ENCODE data around the gene CLMN.

The CLMN gene

GRCh38 chr14:95193081-95193480 is 126.6 kb downstream of the CLMN start:
- no peaks in the 10 kb centered on the region for H3K27me3 ChIP-seq (ENCODE audit: insufficient read depth, poor library complexity, severe bottlenecking)
- H3K4me3 ChIP-seq (replicated peaks; ENCODE audit: insufficient read depth, low read length), result no peak overlapping the region
- no peak overlapping the region for H3K27ac ChIP-seq (replicated peaks)
- no peak for TF ChIP-seq CTCF (IDR thresholded peaks at IDR 0.05; ENCODE audit: insufficient read depth, low read length)
- TF ChIP-seq REST (IDR thresholded peaks at IDR 0.05; ENCODE audit: insufficient replicate concordance, low read depth), result no peak
- TF ChIP-seq SPI1 (IDR thresholded peaks at IDR 0.05; ENCODE audit: borderline replicate concordance, low read depth), result no peak
- TF ChIP-seq GABPA (IDR thresholded peaks at IDR 0.05; ENCODE audit: low read depth), result no peak
- no peak for TF ChIP-seq POLR2AphosphoS5 (IDR thresholded peaks at IDR 0.05; ENCODE audit: low read depth)
- no peak for DNase-seq (ENCODE audit: low read depth in 1 of 2, low spot score in 1 of 2)

GRCh38 chr14:95192311-95192710 is 127.4 kb downstream of the CLMN start:
- Histone ChIP-seq H3K4me3 (replicated peaks; ENCODE audit: insufficient read depth, low read length) (no peak overlapping the region), H3K27ac (replicated peaks) (no peak overlapping the region), H3K27me3 (ENCODE audit: insufficient read depth, poor library complexity, severe bottlenecking) (no peaks in the 10 kb centered on the region)
- TF ChIP-seq SPI1 (IDR thresholded peaks at IDR 0.05; ENCODE audit: borderline replicate concordance, low read depth), result no peak
- no peak for TF ChIP-seq GABPA (IDR thresholded peaks at IDR 0.05; ENCODE audit: low read depth)
- no peak for TF ChIP-seq POLR2AphosphoS5 (IDR thresholded peaks at IDR 0.05; ENCODE audit: low read depth)
- no peak for TF ChIP-seq REST (IDR thresholded peaks at IDR 0.05; ENCODE audit: insufficient replicate concordance, low read depth)
- TF ChIP-seq CTCF (IDR thresholded peaks at IDR 0.05; ENCODE audit: insufficient read depth, low read length), result no peak
- no peak for DNase-seq (ENCODE audit: low read depth in 1 of 2, low spot score in 1 of 2)

- Histone ChIP-seq H3K4me3 (replicated peaks; ENCODE audit: insufficient read depth, low read length) (no peak overlapping the region), H3K27ac (replicated peaks) (no peak overlapping the region), H3K27me3 (ENCODE audit: insufficient read depth, poor library complexity, severe bottlenecking) (no peaks in the 10 kb centered on the region)
- TF ChIP-seq CTCF (IDR thresholded peaks at IDR 0.05; ENCODE audit: insufficient read depth, low read length), result no peak
- no peak for DNase-seq (ENCODE audit: low read depth in 1 of 2, low spot score in 1 of 2)
Measured at GRCh38 chr14:95191445-95192199, 128.1 kb downstream of the CLMN start.

- Histone ChIP-seq H3K4me3 (replicated peaks; ENCODE audit: insufficient read depth, low read length) (no peak overlapping the region), H3K27ac (replicated peaks) (no peak overlapping the region), H3K27me3 (ENCODE audit: insufficient read depth, poor library complexity, severe bottlenecking) (no peaks in the 10 kb centered on the region)
- no peak for TF ChIP-seq REST (IDR thresholded peaks at IDR 0.05; ENCODE audit: insufficient replicate concordance, low read depth)
- TF ChIP-seq POLR2AphosphoS5 (IDR thresholded peaks at IDR 0.05; ENCODE audit: low read depth), result no peak
- TF ChIP-seq GABPA (IDR thresholded peaks at IDR 0.05; ENCODE audit: low read depth), result no peak
- no peak for TF ChIP-seq SPI1 (IDR thresholded peaks at IDR 0.05; ENCODE audit: borderline replicate concordance, low read depth)
- TF ChIP-seq CTCF (IDR thresholded peaks at IDR 0.05; ENCODE audit: insufficient read depth, low read length), result no peak
- DNase-seq (ENCODE audit: low read depth in 1 of 2, low spot score in 1 of 2), result no peak
Measured at GRCh38 chr14:95190857-95191256, 128.9 kb downstream of the CLMN start.
